IMR-90 (cell line): ENCODE results near the gene LRRC42. TPM values are rescaled to one million over a fixed set of nuclear protein-coding genes. Genes with fewer than 3 reads are reported as not detected.

Source experiments
- ATAC-seq: fragments of 200-7000 bp; cut with Tn5 transposase; 2 replicates; pipeline ENCODE4 v1.9.1; 2020; ENCODE audit warnings: low read depth, mild to moderate bottlenecking, moderate library complexity
- BruUV-seq: library from RNA; stranded (reverse); fragments of 400-500 nt; replicated peaks from 2 replicates; lab custom pipeline; 2021; lab: Mats Ljungman, UMichigan
- CTCF ChIA-PET: fragments of 300-600 bp; formaldehyde crosslinking; extraction: SDS; loops from one replicate; lab custom pipeline; 2021; ENCODE audit warnings: antibody characterized with exemption; lab: Yijun Ruan, JAX
- POLR2A ChIA-PET: fragments of 300-600 bp; sonication (Branson Sonifier 250); formaldehyde crosslinking; loops from one replicate; lab custom pipeline; 2022; ENCODE audit warnings: antibody characterized with exemption; ENCODE audit not compliant: unreplicated experiment; lab: Charles Lee
- DNase-seq: peaks from one replicate; pipeline ENCODE4 v3.0.0; 2013
- H2AFZ ChIP-seq: replicated peaks from 2 replicates; pipeline ENCODE3; 2013; ENCODE audit warnings: low read length, mild to moderate bottlenecking; ENCODE audit not compliant: poor library complexity
- H2AK5ac ChIP-seq: 2 replicates; pipeline ENCODE4 v1.6.1; 2013; ENCODE audit warnings: low read depth, low read length, inconsistent platforms
- H2AK9ac ChIP-seq: replicated peaks from 2 replicates; pipeline ENCODE3; 2013; ENCODE audit warnings: mild to moderate bottlenecking, low read depth, low read length, moderate library complexity; ENCODE audit not compliant: poor library complexity
- H2BK120ac ChIP-seq: 2 replicates; pipeline ENCODE4 v1.6.1; 2013; ENCODE audit warnings: low read depth, low read length, inconsistent platforms
- H2BK15ac ChIP-seq: 3 replicates; pipeline ENCODE4 v1.6.1; 2013; ENCODE audit warnings: low read depth, low read length, inconsistent platforms
- H2BK20ac ChIP-seq: 2 replicates; pipeline ENCODE4 v1.6.1; 2013; ENCODE audit warnings: low read depth, mild to moderate bottlenecking, inconsistent platforms, low read length, moderate library complexity
- H2BK5ac ChIP-seq: 2 replicates; pipeline ENCODE4 v1.6.1; 2013; ENCODE audit warnings: mild to moderate bottlenecking, low read depth, low read length, inconsistent platforms; ENCODE audit not compliant: poor library complexity, severe bottlenecking
- H3K14ac ChIP-seq: replicated peaks from 2 replicates; pipeline ENCODE4 v1.6.1; 2013; ENCODE audit warnings: low read depth, low read length, inconsistent platforms
- H3K18ac ChIP-seq: 2 replicates; pipeline ENCODE4 v1.6.1; 2013; ENCODE audit warnings: low read depth, low read length, control low read depth
- H3K23ac ChIP-seq: 2 replicates; pipeline ENCODE4 v1.6.1; 2013; ENCODE audit warnings: low read depth, low read length, inconsistent platforms
- H3K27ac ChIP-seq: 2 replicates; pipeline ENCODE4 v1.5.1; 2013; ENCODE audit warnings: mild to moderate bottlenecking, control low read depth, low read length; ENCODE audit not compliant: insufficient read depth
- H3K27me3 ChIP-seq: 2 replicates; pipeline ENCODE4 v1.6.1; 2013; ENCODE audit warnings: low read length; ENCODE audit not compliant: control insufficient read depth, insufficient read depth
- H3K36me3 ChIP-seq: 2 replicates; pipeline ENCODE4 v1.6.1; 2013; ENCODE audit warnings: low read length, mixed read lengths; ENCODE audit not compliant: control insufficient read depth, insufficient read depth
- H3K4ac ChIP-seq: 2 replicates; pipeline ENCODE4 v1.6.1; 2013; ENCODE audit warnings: low read depth, low read length, inconsistent platforms
- H3K4me1 ChIP-seq: 2 replicates; pipeline ENCODE4 v1.6.1; 2013; ENCODE audit warnings: low read length, mixed read lengths; ENCODE audit not compliant: control insufficient read depth, insufficient read depth
- H3K4me2 ChIP-seq: 2 replicates; pipeline ENCODE4 v1.6.1; 2013; ENCODE audit warnings: low read depth, mild to moderate bottlenecking, control low read depth, low read length, moderate library complexity
- H3K4me3 ChIP-seq: 2 replicates; pipeline ENCODE4 v1.5.1; 2013; ENCODE audit warnings: low read depth, mild to moderate bottlenecking, control low read depth, low read length, moderate library complexity; ENCODE audit not compliant: insufficient read depth
- H3K56ac ChIP-seq: 2 replicates; pipeline ENCODE4 v1.6.1; 2013; ENCODE audit warnings: low read length, inconsistent platforms; ENCODE audit not compliant: insufficient read depth; ENCODE audit errors: extremely low read depth
- H3K79me1 ChIP-seq, 2 experiments: 2 replicates each; pipeline ENCODE4 v1.6.1; 2013; ENCODE audit warnings: low read length in 2 of 2, inconsistent platforms in 1 of 2, low read depth in 1 of 2
- H3K9ac ChIP-seq: 2 replicates; pipeline ENCODE4 v1.6.1; 2013; ENCODE audit warnings: low read depth, low read length, control low read depth
- H3K9me1 ChIP-seq: 2 replicates; pipeline ENCODE4 v1.6.1; 2013; ENCODE audit warnings: low read length, inconsistent platforms; ENCODE audit not compliant: insufficient read depth
- H3K9me3 ChIP-seq: 2 replicates; pipeline ENCODE4 v1.6.1; 2013; ENCODE audit warnings: low read length; ENCODE audit not compliant: control insufficient read depth, insufficient read depth
- H4K20me1 ChIP-seq: 2 replicates; pipeline ENCODE4 v1.6.1; 2013; ENCODE audit warnings: low read length, inconsistent platforms; ENCODE audit not compliant: insufficient read depth
- H4K5ac ChIP-seq: 2 replicates; pipeline ENCODE4 v1.6.1; 2013; ENCODE audit warnings: mild to moderate bottlenecking, low read depth, low read length, control low read depth
- H4K8ac ChIP-seq, 2 experiments: 2 replicates each; pipeline ENCODE4 v1.6.1; 2013; ENCODE audit warnings: low read depth in 2 of 2, low read length in 2 of 2, control low read depth in 1 of 2, inconsistent platforms in 1 of 2
- H4K91ac ChIP-seq: 2 replicates; pipeline ENCODE4 v1.6.1; 2013; ENCODE audit warnings: low read depth, low read length, inconsistent platforms; ENCODE audit not compliant: insufficient read depth
- MXI1 ChIP-seq: IDR thresholded peaks from 2 replicates; pipeline ENCODE4 v1.6.1; 2012; ENCODE audit warnings: low read depth, mild to moderate bottlenecking, low read length, moderate library complexity, borderline replicate concordance
- RAD21 ChIP-seq: IDR thresholded peaks from 2 replicates; pipeline ENCODE4 v1.6.1; 2012; ENCODE audit warnings: low read length, improper control_type of control experiment
- SMC3 ChIP-seq: fragments of 150-350 bp; IDR thresholded peaks from 2 replicates; pipeline ENCODE4 v1.6.1; 2016; ENCODE audit warnings: low read depth, mild to moderate bottlenecking, antibody characterized with exemption, low read length, moderate library complexity
- dilution Hi-C: fragments of 300-500 bp; cut with HindIII; formaldehyde crosslinking; loops from one replicate; pipeline ENCODE4 v1.14.3; 2018; ENCODE audit warnings: low sequenced_read_pairs; ENCODE audit not compliant: unreplicated experiment
- in situ Hi-C: fragments of 300-500 bp; cut with MboI; formaldehyde crosslinking; loops from 3 replicates; pipeline ENCODE4 v1.14.3; 2019; ENCODE audit warnings: low sequenced_read_pairs, inconsistent platforms, mixed read lengths
- intact Hi-C: fragments of 100-400 bp; cut with micrococcal nuclease; formaldehyde crosslinking; loops from 2 replicates; pipeline ENCODE4 v1.10.0; 2022
- polyA plus RNA-seq, 3 experiments: library from polyadenylated mRNA; depleted of rRNA; stranded (reverse); fragments of >200 nt; gene quantifications; 2 replicates each; pipeline ENCODE4 v1.2.3, GENCODE V29; 2012; ENCODE audit warnings: low replicate concordance in 1 of 3
- total RNA-seq: library from RNA; depleted of rRNA; stranded (reverse); fragments of >200 nt; gene quantifications from 2 replicates; pipeline ENCODE4 v1.2.3, GENCODE V29; 2012
- TF ChIP-seq, protein P1 (sequence below): conservative IDR thresholded peaks from 2 replicates; pipeline ENCODE4 v1.5.1; 2012; ENCODE audit warnings: mild to moderate bottlenecking, low read depth, low read length, improper control_type of control experiment

LRRC42 gene
- total and polyA plus RNA-seq, 2 of the 4 experiments (the other 2 are of a cell fraction), result 39.9 to 47.5 TPM

DNA sequence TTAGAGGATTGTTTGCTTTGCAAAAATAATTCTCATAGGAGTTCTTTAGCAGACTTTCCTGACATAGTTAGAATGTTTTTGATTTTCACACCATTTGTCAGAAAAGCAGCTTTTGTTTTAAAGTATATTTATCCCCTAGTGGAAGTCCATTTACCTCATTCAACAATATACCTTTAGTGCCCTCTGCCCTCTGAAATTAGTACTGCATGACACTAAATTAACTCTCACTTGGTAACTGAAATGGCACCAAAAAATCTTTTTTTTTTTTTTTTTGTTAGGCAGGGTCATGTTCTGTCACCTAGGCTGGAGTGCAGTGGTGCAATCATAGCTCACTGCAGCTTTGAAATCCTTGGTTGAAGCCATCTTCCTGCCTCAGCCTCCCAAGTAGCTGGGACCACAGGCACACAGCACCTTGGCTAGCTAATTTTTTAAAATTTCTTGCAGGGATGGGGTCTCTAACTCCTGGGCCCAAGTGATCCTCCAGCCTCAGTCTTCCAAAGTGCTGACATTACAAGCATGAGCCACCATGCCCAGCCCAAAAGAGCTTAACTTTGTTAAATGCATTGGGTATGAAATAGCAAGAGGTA, 13.6 kb downstream of the LRRC42 start:
- peak; percentile 53 for TF ChIP-seq RAD21
- peak; percentile 43 for TF ChIP-seq SMC3
- TF ChIP-seq, protein P1, sequence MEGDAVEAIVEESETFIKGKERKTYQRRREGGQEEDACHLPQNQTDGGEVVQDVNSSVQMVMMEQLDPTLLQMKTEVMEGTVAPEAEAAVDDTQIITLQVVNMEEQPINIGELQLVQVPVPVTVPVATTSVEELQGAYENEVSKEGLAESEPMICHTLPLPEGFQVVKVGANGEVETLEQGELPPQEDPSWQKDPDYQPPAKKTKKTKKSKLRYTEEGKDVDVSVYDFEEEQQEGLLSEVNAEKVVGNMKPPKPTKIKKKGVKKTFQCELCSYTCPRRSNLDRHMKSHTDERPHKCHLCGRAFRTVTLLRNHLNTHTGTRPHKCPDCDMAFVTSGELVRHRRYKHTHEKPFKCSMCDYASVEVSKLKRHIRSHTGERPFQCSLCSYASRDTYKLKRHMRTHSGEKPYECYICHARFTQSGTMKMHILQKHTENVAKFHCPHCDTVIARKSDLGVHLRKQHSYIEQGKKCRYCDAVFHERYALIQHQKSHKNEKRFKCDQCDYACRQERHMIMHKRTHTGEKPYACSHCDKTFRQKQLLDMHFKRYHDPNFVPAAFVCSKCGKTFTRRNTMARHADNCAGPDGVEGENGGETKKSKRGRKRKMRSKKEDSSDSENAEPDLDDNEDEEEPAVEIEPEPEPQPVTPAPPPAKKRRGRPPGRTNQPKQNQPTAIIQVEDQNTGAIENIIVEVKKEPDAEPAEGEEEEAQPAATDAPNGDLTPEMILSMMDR, result peak; percentile 49
- TF ChIP-seq MXI1, result no peak
- Histone ChIP-seq H4K5ac (no peak overlapping the region), H3K4ac (no peak overlapping the region), H3K4me2 (no peak overlapping the region), H3K23ac (no peak overlapping the region; the same call in 1 of the 2 replicates), H3K27me3 (no peaks in the 10 kb centered on the region), H3K4me3 (no peak overlapping the region), H2AFZ (no peak overlapping the region), H3K9me3 (no peaks in the 10 kb centered on the region), H3K79me1 (peaks cover 32 to 45% of the 10 kb centered on the region in 2 experiments), H4K20me1 (no peaks in the 10 kb centered on the region; the same call in 1 of the 2 replicates), H3K9ac (no peak overlapping the region), H2BK15ac (no peak overlapping the region), H3K56ac (no peak overlapping the region), H3K9me1 (peaks cover 8% of the 10 kb centered on the region), H2BK5ac (no peak overlapping the region), H3K36me3 (peaks cover 42% of the 10 kb centered on the region), H4K8ac (no peak overlapping the region), H3K14ac (no peak overlapping the region), H3K27ac (no peak overlapping the region), H4K91ac (no peak overlapping the region), H2BK20ac (no peak overlapping the region), H2AK9ac (no peak overlapping the region), H3K4me1 (peaks cover 16% of the 10 kb centered on the region), H3K18ac (no peak overlapping the region), H2AK5ac (no peak overlapping the region), H2BK120ac (no peak overlapping the region)
- BruUV-seq, result no TSS peak
- ChIA-PET POLR2A (interaction anchor here (0.6 kb wide), 1 partner anchor 613 kb away, joined by 4 read pairs; no protein-coding TSS in a partner anchor), CTCF (interaction anchor here (0.6 to 2.2 kb wide), 11 partner anchors 12 to 976 kb away, joined by 3 to 8 read pairs (median 3); partner anchors contain the start of gene IFT25)
- dilution Hi-C loops (no loop called here), in situ Hi-C loops (no loop called here), intact Hi-C loops (no loop called here)
- ATAC-seq, result no peak
- DNase-seq, result no peak
